Sigmoid colon (tissue), 4 donors: Measurements from ENCODE around the gene HSPA4.

Source experiments
- CTCF ChIP-seq, 4 experiments: fragments of 450-650 bp in 3 of 4; fragments of 200-600 bp in 1 of 4; IDR thresholded peaks; one replicate each; pipeline ENCODE4 v1.5.1; 2016 to 2019; ENCODE audit warnings: antibody characterized with exemption in 4 of 4, mild to moderate bottlenecking in 3 of 4, moderate library complexity in 2 of 4
- EP300 ChIP-seq, 4 donors: sonication (generic); formaldehyde crosslinking; IDR thresholded peaks; one replicate each; pipeline ENCODE4 v1.6.1; 2017; ENCODE audit warnings: antibody characterized with exemption in 4 of 4
- POLR2A ChIP-seq, 2 donors: fragments of 450-650 bp; IDR thresholded peaks; one replicate each; pipeline ENCODE4 v1.6.1; 2016; ENCODE audit warnings: antibody characterized with exemption in 2 of 2, mild to moderate bottlenecking in 2 of 2, moderate library complexity in 2 of 2
- POLR2AphosphoS5 ChIP-seq, 4 donors: sonication (generic); formaldehyde crosslinking; IDR thresholded peaks; one replicate each; pipeline ENCODE4 v1.6.1; 2017; ENCODE audit warnings: antibody characterized with exemption in 4 of 4

GRCh38 chr5:133048993-133049725 is 2.7 kb upstream of the HSPA4 start:
- no peak for TF ChIP-seq CTCF (IDR thresholded peaks at IDR 0.05)
- peak in 2 of 4 donors; percentile 9 to 11 for TF ChIP-seq POLR2AphosphoS5 (IDR thresholded peaks at IDR 0.05)
- TF ChIP-seq POLR2A (IDR thresholded peaks at IDR 0.05) = no peak
- no peak for TF ChIP-seq EP300 (IDR thresholded peaks at IDR 0.05)
